Panc1 (cell line): ENCODE results near the gene CCDC171. TPM values are rescaled to one million over a fixed set of nuclear protein-coding genes. Genes with fewer than 3 reads are reported as not detected.

Experiments
- ATAC-seq: fragments of 200-7000 bp; cut with Tn5 transposase; 2 replicates; pipeline ENCODE4 v1.9.1; 2020; ENCODE audit warnings: mild to moderate bottlenecking, moderate library complexity
- BruUV-seq: library from RNA; stranded (reverse); fragments of 400-500 nt; replicated peaks from 2 replicates; lab custom pipeline; 2021; lab: Mats Ljungman, UMichigan
- CTCF ChIA-PET: fragments of 300-600 bp; sonication (Branson Sonifier 250); formaldehyde crosslinking; loops from one replicate; lab custom pipeline; 2022; ENCODE audit warnings: antibody characterized with exemption; lab: Charles Lee
- POLR2A ChIA-PET: fragments of 300-600 bp; sonication (Branson Sonifier 250); formaldehyde crosslinking; loops from one replicate; lab custom pipeline; 2022; ENCODE audit warnings: antibody characterized with exemption; lab: Charles Lee
- DNase-seq: peaks from one replicate; pipeline ENCODE4 v3.0.0-alpha.2; 2010; ENCODE audit warnings: low read depth, low spot score
- H3K27ac ChIP-seq: 2 replicates; pipeline ENCODE4 v1.5.1; 2011; ENCODE audit warnings: mild to moderate bottlenecking, low read length, inconsistent platforms
- H3K27me3 ChIP-seq: fragments of 200-500 bp; sonication (Bioruptor generic); 2 replicates; pipeline ENCODE4 v1.6.0; 2014; ENCODE audit warnings: low read length, inconsistent platforms; ENCODE audit not compliant: control insufficient read depth, insufficient read depth
- H3K36me3 ChIP-seq: fragments of 200-500 bp; sonication (Bioruptor generic); 2 replicates; pipeline ENCODE4 v1.5.1; 2014; ENCODE audit warnings: inconsistent platforms, mild to moderate bottlenecking, low read length, moderate library complexity; ENCODE audit not compliant: control insufficient read depth, insufficient read depth
- H3K4me1 ChIP-seq: 2 replicates; pipeline ENCODE4 v1.5.1; 2011; ENCODE audit warnings: inconsistent platforms, mild to moderate bottlenecking, low read length, moderate library complexity; ENCODE audit not compliant: control insufficient read depth, insufficient read depth
- H3K4me3 ChIP-seq, 2 experiments: 2 replicates each; pipeline ENCODE4 v1.5.1; 2011 to 2012; ENCODE audit warnings: low read depth in 2 of 2, low read length in 2 of 2, mild to moderate bottlenecking in 2 of 2, inconsistent platforms in 1 of 2, moderate library complexity in 1 of 2
- H3K9me3 ChIP-seq: fragments of 200-500 bp; sonication (Bioruptor generic); 2 replicates; pipeline ENCODE4 v1.5.1; 2014; ENCODE audit warnings: low read depth, mild to moderate bottlenecking, inconsistent platforms, low read length, moderate library complexity; ENCODE audit not compliant: control insufficient read depth, insufficient read depth
- POLR2AphosphoS5 ChIP-seq: IDR thresholded peaks from 2 replicates; pipeline ENCODE4 v1.6.1; 2012; ENCODE audit warnings: mild to moderate bottlenecking, low read depth, low read length, moderate library complexity
- REST ChIP-seq, 2 experiments: IDR thresholded peaks; 2 replicates each; pipeline ENCODE4 v1.6.1; 2011 to 2012; ENCODE audit warnings: low read depth in 2 of 2, control low read depth in 1 of 2, low read length in 1 of 2, mild to moderate bottlenecking in 1 of 2, moderate library complexity in 1 of 2; ENCODE audit not compliant: insufficient read depth in 1 of 2
- SIN3A ChIP-seq: IDR thresholded peaks from 2 replicates; pipeline ENCODE4 v1.6.1; 2012; ENCODE audit warnings: low read depth, mild to moderate bottlenecking, low read length, moderate library complexity, borderline replicate concordance; ENCODE audit not compliant: insufficient read depth
- TCF7L2 ChIP-seq: IDR thresholded peaks from 2 replicates; pipeline ENCODE4 v1.6.1; 2011; ENCODE audit warnings: mild to moderate bottlenecking, low read depth, low read length, inconsistent platforms
- in situ Hi-C: cut with HindIII; loops from 2 replicates; pipeline ENCODE4 v1.10.0; 2016; ENCODE audit warnings: low sequenced_read_pairs, low pct_unique_long_range_greater_than_20kb
- intact Hi-C: fragments of 100-400 bp; cut with micrococcal nuclease; formaldehyde crosslinking; loops from one replicate; pipeline ENCODE4 v1.10.0; 2022; ENCODE audit not compliant: unreplicated experiment
- total RNA-seq: library from RNA; stranded (reverse); gene quantifications from one replicate; pipeline ENCODE4 v1.2.1, GENCODE V29; 2021; ENCODE audit not compliant: unreplicated experiment
- TF ChIP-seq, protein P1 (sequence below): fragments of 450-650 bp; IDR thresholded peaks from 2 replicates; pipeline ENCODE4 v1.5.1; 2017; ENCODE audit warnings: mild to moderate bottlenecking

Gene CCDC171
- total RNA-seq, 1 experiment from 2014 or later, result 1.5 TPM

DNA sequence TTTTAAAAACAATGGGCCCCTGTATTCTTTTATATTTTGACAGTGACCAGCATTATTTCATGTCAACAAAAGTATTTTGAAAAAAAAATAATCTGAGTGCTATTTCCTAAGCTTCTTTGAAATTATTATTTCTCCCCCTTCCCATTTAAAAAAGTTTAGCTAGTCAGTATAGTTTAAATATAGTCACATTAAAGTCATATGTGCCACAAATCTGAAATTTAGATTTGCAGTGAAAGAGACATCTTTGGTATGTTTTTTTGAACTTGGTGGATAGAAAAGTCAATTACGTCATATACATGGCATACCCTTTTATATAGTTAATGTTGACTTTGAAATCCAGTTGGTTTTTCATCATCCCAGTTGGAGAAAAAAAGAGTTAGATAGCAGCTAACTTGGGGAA lies 297.0 kb downstream of the CCDC171 start:
- intact Hi-C loops, result no loop called here
- no peaks in the 10 kb centered on the region for H3K9me3 ChIP-seq
- H3K27ac ChIP-seq, result no peak overlapping the region
- ATAC-seq (no peak), DNase-seq (no peak)
- in situ Hi-C loops, result no loop called here
- ChIA-PET CTCF (no interaction called here), POLR2A (no interaction called here)
- BruUV-seq, result no TSS peak
- no peaks in the 10 kb centered on the region for H3K4me1 ChIP-seq
- no peak overlapping the region for H3K4me3 ChIP-seq
- H3K27me3 ChIP-seq, result no peaks in the 10 kb centered on the region
- no peaks in the 10 kb centered on the region for H3K36me3 ChIP-seq
- TF ChIP-seq TCF7L2 (no peak), POLR2AphosphoS5 (no peak), SIN3A (no peak), REST (IDR thresholded peaks at IDR 0.05; ENCODE audit: insufficient read depth in 1 of 2, low read depth in 2 of 2, low read length in 1 of 2) (no peak)
- TF ChIP-seq, protein P1, sequence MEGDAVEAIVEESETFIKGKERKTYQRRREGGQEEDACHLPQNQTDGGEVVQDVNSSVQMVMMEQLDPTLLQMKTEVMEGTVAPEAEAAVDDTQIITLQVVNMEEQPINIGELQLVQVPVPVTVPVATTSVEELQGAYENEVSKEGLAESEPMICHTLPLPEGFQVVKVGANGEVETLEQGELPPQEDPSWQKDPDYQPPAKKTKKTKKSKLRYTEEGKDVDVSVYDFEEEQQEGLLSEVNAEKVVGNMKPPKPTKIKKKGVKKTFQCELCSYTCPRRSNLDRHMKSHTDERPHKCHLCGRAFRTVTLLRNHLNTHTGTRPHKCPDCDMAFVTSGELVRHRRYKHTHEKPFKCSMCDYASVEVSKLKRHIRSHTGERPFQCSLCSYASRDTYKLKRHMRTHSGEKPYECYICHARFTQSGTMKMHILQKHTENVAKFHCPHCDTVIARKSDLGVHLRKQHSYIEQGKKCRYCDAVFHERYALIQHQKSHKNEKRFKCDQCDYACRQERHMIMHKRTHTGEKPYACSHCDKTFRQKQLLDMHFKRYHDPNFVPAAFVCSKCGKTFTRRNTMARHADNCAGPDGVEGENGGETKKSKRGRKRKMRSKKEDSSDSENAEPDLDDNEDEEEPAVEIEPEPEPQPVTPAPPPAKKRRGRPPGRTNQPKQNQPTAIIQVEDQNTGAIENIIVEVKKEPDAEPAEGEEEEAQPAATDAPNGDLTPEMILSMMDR, result no peak

- TF ChIP-seq REST (IDR thresholded peaks at IDR 0.05; ENCODE audit: insufficient read depth in 1 of 2, low read depth in 2 of 2, low read length in 1 of 2) (no peak), SIN3A (no peak), POLR2AphosphoS5 (no peak), TCF7L2 (no peak)
- TF ChIP-seq, protein P1, result no peak
- in situ Hi-C loops (no loop called here), intact Hi-C loops (no loop called here)
- POLR2A ChIA-PET, result no interaction called here
- Histone ChIP-seq H3K27me3 (no peaks in the 10 kb centered on the region), H3K27ac (no peak overlapping the region), H3K4me3 (no peak overlapping the region), H3K9me3 (no peaks in the 10 kb centered on the region), H3K4me1 (no peaks in the 10 kb centered on the region), H3K36me3 (no peaks in the 10 kb centered on the region)
- CTCF ChIA-PET, result no interaction called here
- DNase-seq (no peak), ATAC-seq (no peak)
- no TSS peak for BruUV-seq
Measured at GRCh38 chr9:15851766-15852165, 298.9 kb downstream of the CCDC171 start.
